Cerebellar nuclear complex (tissue), 1 donor: ENCODE results near the gene COL1A2.

Experiments
- DNase-seq, 2 experiments: peaks; one replicate each; lab custom pipeline; 2025; lab: John Stamatoyannopoulos, UW

COL1A2 gene

GRCh38 chr7:94394437-94395140 lies at the start of gene COL1A2:
Gene COL1A2, plus strand, starts transcription at chr7:94394895. Its CDS starts 137 bp downstream, at chr7:94395032.
- DNase-seq: no peak

GRCh38 chr7:94345907-94346306 lies 48.8 kb upstream of the COL1A2 start:
- DNase-seq: no peak

GRCh38 chr7:94348142-94348541 lies 46.6 kb upstream of the COL1A2 start:
- no peak for DNase-seq

- no peak for DNase-seq
Measured at GRCh38 chr7:94350734-94351133, 44.0 kb upstream of the COL1A2 start.

GRCh38 chr7:94351703-94352102 lies 43.0 kb upstream of the COL1A2 start:
- DNase-seq: no peak

GRCh38 chr7:94352887-94353286 lies 41.8 kb upstream of the COL1A2 start:
- DNase-seq: no peak

GRCh38 chr7:94354953-94355352 lies 39.7 kb upstream of the COL1A2 start:
- no peak for DNase-seq

- DNase-seq: no peak
Measured at GRCh38 chr7:94355454-94355853, 39.2 kb upstream of the COL1A2 start.

GRCh38 chr7:94357076-94357475 lies 37.6 kb upstream of the COL1A2 start:
- no peak for DNase-seq

- no peak for DNase-seq
Measured at GRCh38 chr7:94360926-94361325, 33.8 kb upstream of the COL1A2 start.

- DNase-seq: no peak
Measured at GRCh38 chr7:94362276-94362675, 32.4 kb upstream of the COL1A2 start.

- DNase-seq: no peak
Measured at GRCh38 chr7:94364816-94365215, 29.9 kb upstream of the COL1A2 start.

- DNase-seq: no peak
Measured at GRCh38 chr7:94366163-94366562, 28.5 kb upstream of the COL1A2 start.

GRCh38 chr7:94366832-94367231 lies 27.9 kb upstream of the COL1A2 start:
- no peak for DNase-seq

- no peak for DNase-seq
Measured at GRCh38 chr7:94367949-94368348, 26.7 kb upstream of the COL1A2 start.

GRCh38 chr7:94368371-94368791 lies 26.3 kb upstream of the COL1A2 start:
- DNase-seq: no peak

- DNase-seq: no peak
Measured at GRCh38 chr7:94374231-94374630, 20.5 kb upstream of the COL1A2 start.

GRCh38 chr7:94374721-94375566 lies 19.8 kb upstream of the COL1A2 start:
- DNase-seq: no peak

GRCh38 chr7:94375691-94376090 lies 19.0 kb upstream of the COL1A2 start:
- DNase-seq: no peak

- DNase-seq: no peak
Measured at GRCh38 chr7:94376281-94376680, 18.4 kb upstream of the COL1A2 start.

GRCh38 chr7:94378356-94378755 lies 16.3 kb upstream of the COL1A2 start:
- no peak for DNase-seq

- no peak for DNase-seq
Measured at GRCh38 chr7:94380264-94380663, 14.4 kb upstream of the COL1A2 start.

GRCh38 chr7:94382132-94382531 lies 12.6 kb upstream of the COL1A2 start:
- no peak for DNase-seq
